GM18507 (cell line): ENCODE measurements around the gene TMEM132E.

Source experiments
- DNase-seq: peaks from one replicate; pipeline ENCODE4 v3.0.0; 2011; ENCODE audit warnings: low read depth; ENCODE audit not compliant: insufficient read length; ENCODE audit errors: extremely low spot score
- FAIRE-seq: peaks from 2 replicates; lab custom pipeline; 2011; peaks lifted over from hg19 to GRCh38; lab: Jason Lieb, UNC

Gene TMEM132E

GRCh38 chr17:34567691-34568465, 11.5 kb upstream of the TMEM132E start:
- FAIRE-seq (no peak), DNase-seq (no peak)

- no peak for DNase-seq
- FAIRE-seq = no peak
Measured at GRCh38 chr17:34568953-34569352, 10.4 kb upstream of the TMEM132E start.

- FAIRE-seq (no peak), DNase-seq (no peak)
Measured at GRCh38 chr17:34569591-34569990, 9.8 kb upstream of the TMEM132E start.

GRCh38 chr17:34570506-34570905, 8.9 kb upstream of the TMEM132E start:
- FAIRE-seq = no peak
- DNase-seq = no peak

GRCh38 chr17:34571428-34572130, 7.8 kb upstream of the TMEM132E start:
- DNase-seq = no peak
- FAIRE-seq = no peak

DNA sequence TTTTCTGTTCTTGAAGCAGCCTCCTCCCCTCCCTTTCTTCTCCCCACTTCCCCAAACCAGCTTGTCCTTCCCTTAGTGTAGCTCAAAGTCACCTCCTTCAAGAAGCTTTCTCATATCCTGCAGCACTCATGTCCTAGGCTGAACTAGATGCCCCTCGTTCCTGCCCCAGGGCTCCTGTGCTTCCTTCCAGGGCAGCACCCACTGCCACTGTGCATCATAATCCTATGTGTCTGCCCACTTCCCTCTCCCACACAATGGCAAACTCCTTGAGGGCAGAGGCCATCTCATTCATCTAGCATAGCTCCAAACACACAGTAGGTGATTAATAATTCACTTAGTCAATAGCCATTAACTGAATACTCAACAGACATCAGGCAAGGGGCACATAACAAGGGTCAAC, 6.9 kb upstream of the TMEM132E start:
- no peak for FAIRE-seq
- DNase-seq = no peak

GRCh38 chr17:34575182-34575581, 4.2 kb upstream of the TMEM132E start:
- DNase-seq (no peak), FAIRE-seq (no peak)

- DNase-seq (no peak), FAIRE-seq (no peak)
Measured at GRCh38 chr17:34578016-34578415, 1.4 kb upstream of the TMEM132E start.

DNA sequence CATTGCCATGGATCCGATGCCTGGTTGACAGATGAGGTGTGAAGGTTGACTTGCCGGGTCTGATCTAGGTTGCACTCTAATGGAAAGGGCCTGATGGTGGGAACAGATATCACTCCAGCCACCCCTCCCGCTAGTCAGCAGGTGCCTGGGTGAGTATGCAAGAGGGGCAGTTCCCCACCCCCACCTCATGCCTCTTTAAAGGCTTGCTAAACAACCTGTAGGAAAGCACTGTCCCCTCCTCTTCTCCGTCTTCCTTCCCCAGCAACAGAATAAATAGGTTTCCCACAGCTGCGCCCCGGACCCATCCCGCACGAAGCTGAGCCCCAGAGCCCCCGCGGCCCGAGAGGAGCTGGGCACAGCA, 746 bp upstream of the TMEM132E start:
- no peak for DNase-seq
- no peak for FAIRE-seq

GRCh38 chr17:34579979-34580684, 750 bp downstream of the TMEM132E start:
- DNase-seq (no peak), FAIRE-seq (no peak)

DNA sequence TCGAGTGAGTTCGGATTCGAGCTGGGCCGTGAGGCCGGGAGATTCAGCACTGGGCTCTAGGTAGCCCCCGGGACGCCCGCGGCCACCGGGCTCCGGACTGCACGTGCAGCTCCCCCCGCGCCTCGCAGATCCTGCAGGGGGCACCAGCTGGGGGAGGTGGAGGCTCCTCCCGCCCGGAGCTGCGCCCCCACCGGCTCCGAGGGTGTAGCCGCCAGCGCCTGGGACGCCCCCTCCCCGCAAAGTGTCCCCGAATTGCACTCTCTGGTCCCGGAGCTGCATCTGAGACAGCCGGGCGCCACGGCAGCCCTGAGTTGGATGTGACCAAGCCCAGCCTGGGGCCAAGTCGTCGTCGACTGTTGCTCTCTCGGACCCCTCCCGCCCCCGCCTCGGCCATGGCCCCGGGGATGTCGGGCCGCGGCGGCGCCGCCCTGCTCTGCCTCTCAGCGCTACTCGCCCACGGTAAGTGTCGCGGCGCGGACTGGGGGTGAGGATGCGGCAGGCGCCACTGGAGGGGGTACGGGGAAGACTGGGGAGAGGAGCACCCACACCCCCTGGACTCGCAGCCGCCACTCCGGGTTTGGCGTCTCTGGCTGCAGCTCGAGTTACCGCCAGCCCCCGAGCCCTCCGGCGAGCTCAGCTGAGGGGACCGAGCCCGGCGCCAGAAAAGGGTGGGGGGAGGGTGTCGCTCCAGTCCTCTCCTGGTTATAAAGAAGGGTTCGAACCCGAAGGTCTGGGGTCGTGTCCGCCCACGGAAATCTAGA, 1.5 kb downstream of the TMEM132E start:
- FAIRE-seq (no peak), DNase-seq (no peak)

GRCh38 chr17:34581446-34582184, 2.2 kb downstream of the TMEM132E start:
- no peak for DNase-seq
- FAIRE-seq = no peak

DNA sequence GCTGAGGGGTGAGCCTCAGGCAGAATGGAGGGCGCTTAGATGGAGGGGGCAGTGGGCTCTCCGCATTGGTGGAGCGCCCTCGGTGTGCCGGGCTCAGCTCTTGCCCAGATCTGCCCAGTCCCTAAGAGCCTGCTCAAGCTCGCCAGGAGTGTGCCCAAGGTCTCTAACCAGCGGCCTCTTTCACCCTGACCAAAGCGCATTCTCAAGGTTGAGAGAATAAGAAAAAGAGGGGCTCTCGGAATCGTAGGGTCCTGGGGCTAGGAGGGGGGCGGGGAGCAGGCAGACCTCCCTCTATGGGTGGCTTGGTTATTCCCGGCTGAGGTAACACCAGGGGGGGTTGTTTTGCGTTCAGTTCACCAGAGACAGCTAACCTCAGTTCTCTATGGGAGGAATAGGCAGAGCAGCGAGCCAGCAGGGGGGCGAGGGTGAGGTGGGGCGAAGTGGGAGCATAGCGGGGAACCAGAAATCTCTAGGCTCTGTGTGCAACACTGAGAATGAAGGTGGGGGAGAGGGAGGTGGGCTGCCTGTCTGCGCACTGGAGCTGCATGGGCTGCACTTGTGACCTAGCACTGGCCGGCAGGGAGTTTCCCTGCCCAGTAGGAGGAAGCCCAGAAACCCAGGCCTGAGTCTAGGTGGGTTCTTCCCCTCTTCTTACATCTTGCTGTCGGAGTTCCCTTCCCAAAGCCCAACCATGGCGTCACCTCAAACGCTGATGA, 3.0 kb downstream of the TMEM132E start:
- FAIRE-seq = no peak
- no peak for DNase-seq

DNA sequence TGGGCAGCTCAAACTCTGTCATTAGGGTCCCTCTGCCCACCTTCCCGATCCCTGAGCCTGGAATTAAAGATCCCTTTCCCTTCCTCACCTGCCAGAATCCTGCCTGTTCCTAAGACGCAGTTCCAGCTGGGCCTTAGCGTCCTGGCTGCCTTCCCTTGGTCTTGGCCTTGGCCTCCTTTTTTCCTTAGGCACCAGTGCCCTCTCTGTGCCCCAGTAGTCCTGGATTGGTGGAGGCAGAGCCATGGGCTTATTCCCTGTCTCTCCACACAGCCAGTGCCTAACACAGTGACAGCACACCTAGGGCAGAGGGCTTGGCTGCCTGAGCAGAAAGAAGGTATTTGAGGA, 3.5 kb downstream of the TMEM132E start:
- FAIRE-seq = no peak
- DNase-seq = no peak

DNA sequence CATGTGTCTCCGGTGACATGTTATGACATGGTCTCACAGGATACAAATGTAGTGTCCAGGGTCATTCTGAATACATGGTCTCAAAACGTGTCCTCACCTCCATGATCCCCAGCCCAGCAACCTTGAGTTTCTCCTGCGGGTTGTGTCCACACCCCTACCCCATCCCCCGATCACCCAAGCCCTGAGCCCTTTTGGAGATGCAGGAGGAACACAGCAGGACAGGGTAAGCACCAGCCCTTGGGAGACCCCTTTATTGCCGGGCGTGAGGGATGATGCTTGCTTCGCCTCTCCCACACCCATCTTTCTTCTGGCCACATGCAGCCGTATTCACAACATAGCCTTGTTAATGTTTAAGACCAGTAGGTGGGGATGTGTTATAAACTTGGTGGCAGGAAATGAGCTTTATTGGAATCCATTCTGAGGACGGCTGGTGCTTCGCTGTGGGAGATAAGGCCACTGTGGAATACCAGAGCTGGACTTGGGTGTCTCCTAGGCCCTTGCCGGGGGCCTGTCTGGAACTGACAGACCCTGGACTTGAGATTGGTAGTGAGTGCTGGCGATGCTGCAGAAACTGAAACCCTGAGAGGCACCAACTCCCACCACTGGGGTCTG, 5.5 kb downstream of the TMEM132E start:
- FAIRE-seq = no peak
- no peak for DNase-seq

- FAIRE-seq = no peak
Measured at GRCh38 chr17:34586346-34586846, 7.0 kb downstream of the TMEM132E start.

GRCh38 chr17:34588266-34588665, 8.9 kb downstream of the TMEM132E start:
- FAIRE-seq = no peak
- DNase-seq = no peak

More at GRCh38 chr17:34586346-34586846, 7.0 kb downstream of the TMEM132E start:
- no peak for DNase-seq
